Stimulated activated CD4-positive, alpha-beta T cell treated with anti-CD3 and anti-CD28 coated beads, Interleukin-2, amount 100 ng/mL, for 48 hours (primary cell): Measurements from ENCODE around the gene HMOX2.

Experiments
- DNase-seq, 2 donors: peaks; one replicate each; pipeline ENCODE4 v3.0.0-alpha.2; 2020

Gene HMOX2

DNA sequence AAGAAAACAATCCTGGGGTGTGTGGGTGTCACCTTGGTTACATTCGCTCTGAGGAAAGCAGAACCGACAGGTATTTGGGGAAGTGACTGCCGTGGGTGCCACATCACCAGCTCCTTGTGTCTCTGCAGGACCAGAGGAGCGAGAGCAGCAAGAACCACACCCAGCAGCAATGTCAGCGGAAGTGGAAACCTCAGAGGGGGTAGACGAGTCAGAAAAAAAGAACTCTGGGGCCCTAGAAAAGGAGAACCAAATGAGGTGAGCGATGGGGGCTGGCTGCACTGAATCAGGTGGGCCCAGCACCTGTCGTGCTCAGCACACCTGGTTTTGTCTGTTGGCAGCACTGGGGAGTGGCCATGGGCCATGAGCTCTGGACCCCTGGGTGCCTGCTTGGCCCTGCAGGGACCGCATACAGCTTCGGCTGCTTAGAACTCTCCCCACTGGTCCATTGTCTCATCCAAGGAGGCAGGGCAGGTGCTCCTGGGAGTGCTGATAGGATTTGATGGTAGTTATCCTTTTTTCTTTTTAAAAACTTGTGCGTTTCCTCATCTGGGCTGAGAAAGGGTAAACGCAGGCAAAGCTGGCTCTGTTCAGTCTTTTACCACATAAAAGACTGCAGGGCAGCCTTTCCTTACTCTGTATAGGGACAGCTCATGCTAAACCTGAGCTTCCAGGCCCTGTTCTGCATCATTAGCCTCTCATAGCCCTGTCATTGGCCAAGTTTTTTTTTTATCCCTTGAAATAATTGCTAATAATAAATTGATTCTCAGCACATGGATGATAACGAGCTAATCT lies 29.4 kb downstream of the HMOX2 start:
- peak; percentile 36 to 47 for DNase-seq

DNA sequence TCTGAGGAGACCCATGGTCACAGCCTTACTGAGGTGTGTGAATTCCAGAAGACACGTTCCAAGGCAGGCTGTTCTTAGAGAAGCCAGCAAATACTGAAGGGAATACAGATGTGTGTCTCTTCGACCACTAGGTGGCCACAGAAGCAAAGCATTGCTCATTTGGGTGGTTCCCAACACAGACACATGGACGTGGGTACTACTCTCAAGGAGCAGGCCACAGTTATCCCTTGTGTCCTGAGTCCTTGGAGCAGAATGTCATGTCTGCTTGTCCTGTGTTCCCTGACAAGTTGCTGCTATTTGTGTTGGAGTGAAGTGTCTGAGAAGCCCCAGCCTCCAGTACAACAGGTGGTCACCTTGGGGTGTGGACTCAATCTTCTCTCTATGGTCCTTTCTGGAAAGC lies 30.3 kb downstream of the HMOX2 start:
- DNase-seq = peak; percentile 35 to 40

DNA sequence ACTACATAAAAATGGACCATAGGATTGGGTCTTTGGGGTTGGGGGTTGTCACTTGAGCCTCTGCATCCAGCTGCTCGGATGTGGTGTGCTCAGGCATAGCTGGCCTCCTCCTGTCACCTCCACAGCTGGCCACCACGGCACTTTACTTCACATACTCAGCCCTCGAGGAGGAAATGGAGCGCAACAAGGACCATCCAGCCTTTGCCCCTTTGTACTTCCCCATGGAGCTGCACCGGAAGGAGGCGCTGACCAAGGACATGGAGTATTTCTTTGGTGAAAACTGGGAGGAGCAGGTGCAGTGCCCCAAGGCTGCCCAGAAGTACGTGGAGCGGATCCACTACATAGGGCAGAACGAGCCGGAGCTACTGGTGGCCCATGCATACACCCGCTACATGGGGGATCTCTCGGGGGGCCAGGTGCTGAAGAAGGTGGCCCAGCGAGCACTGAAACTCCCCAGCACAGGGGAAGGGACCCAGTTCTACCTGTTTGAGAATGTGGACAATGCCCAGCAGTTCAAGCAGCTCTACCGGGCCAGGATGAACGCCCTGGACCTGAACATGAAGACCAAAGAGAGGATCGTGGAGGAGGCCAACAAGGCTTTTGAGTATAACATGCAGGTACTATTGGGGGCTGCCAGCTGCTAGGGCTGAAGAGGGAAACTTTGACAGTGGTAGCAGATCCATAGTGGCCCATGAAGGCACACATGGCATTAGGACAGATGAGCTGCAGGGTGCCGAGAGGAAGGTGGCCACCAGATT lies 31.6 kb downstream of the HMOX2 start:
- DNase-seq = no peak

DNA sequence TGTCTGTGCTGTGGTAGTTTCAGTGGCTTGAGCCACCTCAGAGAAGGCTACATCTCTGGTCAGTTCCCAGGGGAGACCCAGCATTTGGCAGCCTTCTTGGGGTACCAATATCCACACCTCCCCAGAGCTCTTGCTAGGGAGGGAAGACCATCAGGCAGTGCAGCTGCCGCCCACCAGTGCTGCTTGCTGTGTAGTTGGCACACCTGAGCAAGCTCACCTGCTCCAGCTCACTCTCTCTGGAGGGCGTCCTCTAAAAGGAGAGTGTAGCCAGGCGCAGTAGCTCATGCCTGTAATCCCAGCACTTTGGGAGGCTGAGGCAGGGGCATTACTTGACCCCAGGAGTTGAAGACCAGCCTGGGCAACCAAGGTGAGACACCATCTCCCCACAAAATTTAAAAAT lies 32.6 kb downstream of the HMOX2 start:
- DNase-seq = no peak

DNA sequence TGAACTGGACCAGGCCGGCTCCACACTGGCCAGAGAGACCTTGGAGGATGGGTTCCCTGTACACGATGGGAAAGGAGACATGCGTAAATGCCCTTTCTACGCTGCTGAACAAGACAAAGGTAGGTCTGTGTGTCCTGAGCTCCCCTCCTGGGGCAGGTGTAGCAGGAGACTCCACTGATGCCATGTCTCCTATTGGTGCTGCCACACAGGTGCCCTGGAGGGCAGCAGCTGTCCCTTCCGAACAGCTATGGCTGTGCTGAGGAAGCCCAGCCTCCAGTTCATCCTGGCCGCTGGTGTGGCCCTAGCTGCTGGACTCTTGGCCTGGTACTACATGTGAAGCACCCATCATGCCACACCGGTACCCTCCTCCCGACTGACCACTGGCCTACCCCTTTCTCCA lies 33.2 kb downstream of the HMOX2 start:
- no peak for DNase-seq

DNA sequence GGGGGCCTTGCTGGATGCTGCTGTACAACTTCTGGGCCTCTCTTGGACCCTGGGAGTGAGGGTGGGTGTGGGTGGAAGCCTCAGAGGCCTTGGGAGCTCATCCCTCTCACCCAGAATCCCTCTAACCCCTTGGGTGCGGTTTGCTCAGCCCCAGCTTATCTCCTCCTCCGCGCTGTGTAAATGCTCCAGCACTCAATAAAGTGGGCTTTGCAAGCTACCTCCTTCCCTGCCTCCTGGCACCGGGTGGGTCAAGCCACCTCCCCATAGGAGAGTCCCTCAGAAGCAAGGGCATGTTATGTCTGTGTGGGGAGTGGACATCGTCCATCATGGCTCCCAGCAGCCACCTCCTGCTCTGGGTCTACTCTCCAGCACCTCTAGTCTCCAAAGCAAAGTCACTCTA lies 33.9 kb downstream of the HMOX2 start:
- DNase-seq = no peak

DNA sequence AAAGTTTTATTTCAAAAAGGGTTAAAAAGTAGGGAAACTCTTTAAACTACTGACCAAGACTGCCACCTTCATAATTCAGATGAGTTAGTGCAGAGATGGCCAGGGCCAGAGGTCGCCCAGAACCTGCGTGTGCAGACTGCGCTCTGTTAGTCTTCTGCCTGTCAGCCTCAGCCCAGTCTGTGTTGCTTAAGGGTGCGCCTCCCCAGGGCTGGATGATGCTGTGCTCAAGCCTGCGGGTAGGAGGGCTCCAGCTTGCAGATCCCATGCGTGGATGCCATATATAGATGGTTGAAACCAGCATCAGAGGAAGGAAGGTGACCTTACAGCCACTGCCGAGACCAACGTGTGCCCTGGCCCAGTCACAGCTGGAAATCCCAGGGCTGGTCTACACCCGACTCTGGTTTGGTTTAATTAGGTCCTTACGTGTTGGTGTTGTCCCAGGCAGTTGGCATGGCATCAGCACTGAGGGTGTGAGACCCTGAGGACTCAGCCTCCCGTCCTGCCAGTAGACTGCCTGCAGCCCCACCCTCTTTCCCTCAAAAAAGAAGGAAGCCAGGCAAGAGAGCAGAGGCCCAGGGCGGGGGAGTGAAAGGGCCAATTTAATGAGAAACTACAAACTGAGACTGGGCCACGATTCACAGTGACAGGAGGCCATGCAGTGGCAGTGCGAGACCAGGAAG lies 34.7 kb downstream of the HMOX2 start:
- DNase-seq = no peak

DNA sequence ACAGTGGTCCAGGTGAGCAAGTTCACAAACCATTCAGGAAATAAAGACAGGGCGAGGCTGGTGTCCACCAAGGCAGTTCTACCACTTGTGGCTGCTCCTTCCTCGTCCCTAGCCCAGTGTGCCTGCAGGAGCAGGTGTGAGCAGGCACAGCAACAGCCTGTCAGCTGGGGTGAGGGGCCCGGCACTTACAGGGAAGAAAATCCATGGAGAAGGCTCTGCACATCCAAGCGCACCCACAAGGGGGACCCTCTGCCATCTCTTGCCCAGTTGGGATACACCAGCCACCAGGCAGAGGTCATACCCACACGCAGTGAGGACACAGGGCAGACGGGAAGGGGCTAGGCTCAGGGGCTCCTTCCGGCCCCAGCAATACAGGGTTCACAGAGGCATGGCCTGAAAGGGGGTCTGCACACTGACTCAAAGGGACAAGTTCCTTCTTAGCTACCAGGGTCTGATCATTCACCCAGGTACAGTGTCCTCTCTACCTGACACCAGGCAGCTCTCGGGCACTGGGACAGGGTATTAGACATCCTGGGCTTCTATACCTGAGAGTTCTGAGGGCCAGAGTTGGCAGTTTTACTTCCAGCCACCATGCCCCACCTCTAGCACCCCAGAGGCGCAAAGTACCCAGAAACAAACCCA lies 35.4 kb downstream of the HMOX2 start:
- no peak for DNase-seq

DNA sequence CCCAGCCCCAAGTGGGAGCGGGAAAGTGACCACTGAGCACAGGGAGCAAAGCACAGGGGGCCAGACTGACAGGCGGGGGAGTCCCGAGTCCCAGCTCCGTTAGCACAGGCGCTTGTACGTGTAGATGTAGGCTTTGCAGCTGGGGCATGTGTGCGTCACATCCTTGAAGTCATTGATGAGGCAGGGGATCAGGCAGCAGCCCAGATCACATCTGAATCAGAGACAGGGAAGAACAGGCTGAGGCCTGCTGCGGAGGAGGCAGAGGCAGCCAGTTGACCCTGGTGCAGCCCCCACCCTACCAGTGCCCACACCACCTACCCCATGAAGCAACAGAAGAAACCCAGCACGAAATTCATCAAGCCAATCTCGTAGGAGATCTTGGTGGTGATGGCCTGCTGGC lies 36.3 kb downstream of the HMOX2 start:
- DNase-seq = no peak

DNA sequence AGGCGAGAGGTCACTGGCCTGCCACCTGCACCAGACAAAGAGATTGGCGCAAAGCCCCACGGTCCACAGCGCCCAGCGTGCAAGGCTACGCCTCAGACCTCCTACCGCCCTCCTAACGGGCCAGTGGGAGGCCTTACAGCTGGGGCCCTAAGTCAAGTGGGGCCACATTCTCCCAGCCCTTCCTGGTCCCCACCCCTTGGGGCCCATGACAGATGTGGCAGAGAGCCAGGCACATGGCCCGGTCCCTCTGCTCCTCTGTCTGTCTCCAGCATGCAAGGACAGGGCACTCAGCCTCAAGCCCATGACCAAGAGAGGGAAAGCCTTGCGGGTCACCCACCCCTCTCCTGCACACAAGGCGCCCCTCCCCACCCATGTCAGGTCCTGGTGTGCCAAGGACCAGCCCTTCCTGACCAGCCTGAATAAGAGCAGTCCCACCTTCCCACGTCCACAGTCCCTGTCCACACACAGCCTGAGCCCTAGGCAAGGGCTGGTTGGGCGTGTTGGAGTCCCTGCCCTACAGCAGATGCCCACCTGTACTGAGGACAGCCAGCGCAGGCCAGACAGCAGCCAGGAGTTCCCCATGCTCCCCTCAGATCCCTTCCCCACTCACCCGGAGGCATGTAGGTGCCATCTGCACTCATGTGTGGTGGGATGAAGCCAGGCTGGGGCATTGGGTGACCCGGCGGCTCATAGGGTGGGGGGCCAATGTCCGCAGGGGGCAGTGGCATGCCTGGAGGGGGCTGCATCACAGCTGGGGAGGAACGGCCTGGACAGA lies 37.1 kb downstream of the HMOX2 start:
- DNase-seq = no peak

DNA sequence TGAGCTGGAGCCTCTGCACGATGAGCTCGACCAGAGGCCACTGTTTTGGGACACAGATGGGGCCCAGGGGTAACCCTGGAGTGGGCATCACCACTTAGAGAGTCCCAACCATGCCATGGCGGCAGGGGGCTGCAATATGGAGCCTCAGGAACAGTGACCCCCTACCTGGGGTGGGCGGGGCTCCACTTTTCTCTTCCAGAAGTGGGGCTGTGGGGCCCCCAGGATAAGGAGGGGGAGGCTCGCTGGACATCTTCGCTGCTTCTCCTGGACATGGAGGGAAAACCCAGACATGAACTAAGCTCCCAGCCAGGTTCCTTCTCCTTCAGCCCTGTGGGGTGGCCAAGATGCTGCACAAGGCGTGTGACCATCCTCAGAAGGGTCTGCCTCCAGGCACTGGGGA lies 37.7 kb downstream of the HMOX2 start:
- DNase-seq = no peak

DNA sequence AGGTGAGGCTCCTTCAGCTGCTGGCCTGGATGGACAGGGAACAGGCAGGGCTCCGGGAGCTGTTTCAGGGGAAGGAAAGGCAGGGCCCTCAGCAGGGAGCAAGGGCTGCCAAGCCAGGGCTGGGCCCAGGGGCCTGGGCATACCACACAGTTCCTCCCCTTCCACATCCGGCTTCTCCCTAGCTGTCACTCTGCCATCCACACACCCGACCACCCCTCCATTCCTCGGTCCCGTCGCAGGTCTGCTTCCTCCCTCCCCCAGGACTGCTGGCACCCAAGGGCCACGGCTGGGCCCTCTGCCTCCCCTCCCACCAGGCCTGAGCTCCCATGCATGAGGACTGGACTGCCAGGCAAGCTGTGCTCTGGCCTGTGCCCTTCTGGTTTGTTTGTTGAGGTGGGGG lies 38.4 kb downstream of the HMOX2 start:
- no peak for DNase-seq

DNA sequence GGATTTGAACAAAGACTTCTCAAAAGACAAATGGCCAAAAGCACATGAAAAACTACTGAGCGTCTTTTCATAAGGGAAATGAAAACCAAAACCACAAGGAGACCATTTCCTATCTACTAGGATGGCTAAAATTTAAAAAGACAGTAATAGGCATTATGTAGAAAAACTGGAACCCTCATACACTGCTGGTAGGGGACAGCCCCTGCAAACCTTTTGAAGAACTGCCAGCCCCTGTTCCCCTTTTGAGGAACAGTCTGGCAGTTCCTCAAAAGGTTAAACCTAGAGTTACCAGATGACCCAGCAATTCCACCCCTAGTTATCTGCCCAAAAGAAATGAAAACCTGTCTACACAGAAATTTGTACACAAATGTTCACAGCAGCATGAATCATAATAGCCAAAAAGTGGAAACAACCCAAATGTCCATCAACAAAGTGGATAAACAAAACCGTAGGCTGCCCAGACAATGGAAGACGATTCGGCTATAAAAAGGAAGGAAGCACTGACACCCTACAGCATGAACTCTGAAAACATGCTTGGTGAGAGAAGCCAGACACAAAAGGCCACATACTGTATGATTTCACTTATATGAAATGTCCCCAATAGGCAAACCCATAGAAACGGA lies 39.5 kb downstream of the HMOX2 start:
- no peak for DNase-seq

DNA sequence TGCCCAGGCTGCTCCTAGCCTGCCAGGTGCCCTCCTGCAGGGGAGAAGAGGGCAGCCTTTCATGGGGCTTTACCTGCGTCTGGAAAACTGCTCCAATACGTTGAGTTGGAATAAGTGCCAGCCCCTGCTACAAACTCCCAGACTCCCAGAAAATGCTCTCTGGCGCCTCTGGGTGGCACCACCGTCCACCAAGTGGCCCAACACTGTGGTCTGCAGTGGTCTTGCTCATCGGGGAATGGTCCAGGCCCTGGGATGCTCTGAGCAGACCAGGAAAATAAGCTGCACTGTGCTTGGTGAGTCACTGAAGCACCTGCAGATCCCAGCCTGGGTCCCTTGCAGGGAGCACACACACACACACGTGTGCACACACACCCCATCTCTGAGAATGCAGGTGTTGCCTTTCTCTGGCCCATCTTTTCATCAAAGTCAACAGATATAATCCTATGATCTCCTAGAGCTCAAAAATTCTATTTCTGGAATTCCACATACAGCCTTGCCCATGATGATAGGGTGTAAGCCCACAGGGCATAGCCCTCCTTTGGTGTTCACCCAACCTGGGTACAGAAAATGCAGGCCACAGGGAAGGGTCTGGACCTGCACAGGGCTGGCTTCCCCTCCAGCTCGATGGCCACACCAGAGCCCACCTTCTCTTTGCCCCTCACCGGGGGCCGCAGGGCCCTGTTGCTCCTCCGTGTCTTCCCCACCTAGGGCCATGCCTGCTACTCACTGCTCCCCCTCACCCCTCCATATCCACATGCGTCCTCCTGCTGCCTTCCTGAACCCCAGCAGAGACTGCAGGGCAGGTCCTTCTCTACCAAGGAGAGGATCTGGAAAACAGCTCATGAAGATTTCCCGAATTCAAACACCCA lies 41.8 kb downstream of the HMOX2 start:
- no peak for DNase-seq

DNA sequence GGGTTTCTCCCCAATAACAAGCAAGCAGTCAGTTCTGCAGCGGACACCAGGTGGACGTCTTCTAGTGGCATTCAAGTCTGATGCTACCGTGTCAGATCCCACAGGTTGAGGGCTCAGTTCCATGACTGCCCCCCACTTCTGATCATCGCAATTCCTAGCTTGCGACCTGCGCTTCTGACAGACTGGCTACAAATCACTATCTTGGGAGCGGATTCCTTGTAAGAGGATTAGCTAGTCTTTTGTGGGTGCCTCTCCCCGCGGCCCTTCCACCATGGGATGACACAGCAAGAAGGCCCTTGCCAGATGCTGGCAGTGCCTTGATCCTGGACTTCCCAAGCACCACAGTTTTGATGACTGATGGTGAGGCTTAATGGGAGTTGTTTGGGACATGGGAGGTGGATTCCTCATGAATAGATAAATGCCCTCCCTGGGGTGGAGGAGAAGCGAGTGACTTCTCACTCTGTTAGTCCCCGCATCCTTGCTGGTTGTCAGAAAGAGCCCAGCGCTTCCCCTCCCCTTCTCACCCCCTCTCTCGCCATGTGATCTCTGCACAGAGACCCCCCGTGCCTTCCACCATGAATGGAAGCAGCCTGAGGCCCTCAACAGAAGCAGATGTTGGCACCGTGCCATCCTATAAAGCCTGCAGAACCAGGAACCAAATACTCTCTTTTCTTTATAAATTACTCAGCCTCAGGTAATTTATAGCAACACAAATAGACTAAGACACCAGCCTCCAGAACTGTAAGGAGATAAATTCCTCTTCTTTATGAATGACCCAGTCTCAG lies 43.3 kb downstream of the HMOX2 start:
- DNase-seq = no peak

DNA sequence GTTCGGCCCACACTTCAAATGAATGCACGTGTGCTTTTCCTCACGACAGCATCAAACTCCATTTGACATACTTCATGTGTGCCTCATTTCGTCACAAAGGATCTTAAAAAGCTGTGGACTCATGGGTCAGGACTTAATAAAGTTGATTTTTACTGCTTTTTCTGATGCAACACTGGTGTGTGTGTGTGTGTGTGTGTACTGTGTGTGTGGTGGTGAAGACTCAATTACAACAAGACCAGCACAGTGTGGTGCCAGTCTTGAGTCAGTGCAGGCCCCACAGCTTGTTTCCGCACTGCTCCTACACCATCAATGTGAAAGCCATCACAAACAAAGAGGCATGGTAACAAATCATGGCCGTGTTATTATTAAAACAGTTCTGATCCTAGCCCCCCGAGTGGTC lies 44.7 kb downstream of the HMOX2 start:
- DNase-seq = no peak

DNA sequence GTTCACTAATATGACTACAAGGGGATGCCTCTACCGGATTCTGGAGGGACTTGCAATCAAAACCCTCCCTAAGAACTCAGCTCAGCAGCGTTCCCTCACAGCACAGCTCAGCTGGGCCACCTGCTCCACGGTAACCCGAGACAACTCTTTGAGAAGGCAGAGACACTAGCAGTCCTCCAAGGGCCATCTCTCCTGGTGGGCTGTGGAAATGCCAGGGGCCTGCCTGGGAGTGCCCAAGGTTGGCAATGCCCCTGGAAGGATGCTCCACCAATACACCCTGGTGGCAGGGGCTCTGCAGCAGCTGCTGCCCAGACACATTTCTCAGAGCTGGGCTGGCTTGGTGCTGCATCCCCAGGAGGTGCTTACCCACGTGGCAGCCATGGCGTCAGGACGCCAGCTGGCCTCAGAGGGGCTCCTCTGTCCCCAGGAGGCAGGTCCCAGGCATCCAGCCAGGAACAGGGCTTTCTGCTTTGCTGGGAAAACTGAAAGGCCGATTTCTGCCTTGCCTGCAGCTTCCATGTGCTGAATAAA lies 45.9 kb downstream of the HMOX2 start:
- no peak for DNase-seq

DNA sequence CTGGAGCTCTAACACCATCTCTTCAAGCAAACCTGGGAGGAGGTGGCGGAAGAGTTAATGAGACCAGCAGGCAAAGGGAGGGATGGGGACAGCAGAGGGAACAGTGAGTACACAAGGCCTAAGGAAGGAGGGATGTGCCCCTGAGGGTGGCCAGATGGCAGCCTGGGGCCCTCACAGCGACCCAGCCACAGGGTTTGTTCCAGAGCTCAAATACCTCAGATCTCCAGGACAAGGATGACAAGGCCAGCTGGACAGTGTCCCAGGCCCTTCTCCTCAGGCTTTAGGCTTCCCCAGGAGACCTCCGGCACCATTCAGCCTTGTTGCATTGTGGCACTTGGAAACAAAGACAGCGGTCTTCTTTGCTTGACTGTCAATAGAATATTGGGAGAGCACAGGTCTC lies 47.5 kb downstream of the HMOX2 start:
- DNase-seq = no peak

DNA sequence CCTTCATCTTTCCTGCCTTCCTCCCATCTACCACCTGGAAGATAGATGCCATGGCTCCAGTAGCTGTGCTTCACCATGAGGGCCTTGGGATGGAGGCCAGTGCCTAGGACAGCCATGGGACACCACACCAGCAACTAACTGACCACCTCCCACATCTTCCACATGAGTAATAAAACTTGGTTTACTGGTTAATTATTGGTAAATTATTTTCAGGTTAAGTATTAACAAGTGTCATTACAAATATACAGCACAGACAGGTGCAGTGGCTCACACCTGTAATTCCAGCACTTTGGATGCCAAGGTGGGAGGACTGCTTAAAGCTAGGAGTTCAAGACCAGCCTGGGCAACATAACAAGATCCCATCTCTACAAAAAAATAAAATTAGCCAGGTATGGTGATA lies 48.4 kb downstream of the HMOX2 start:
- no peak for DNase-seq

DNA sequence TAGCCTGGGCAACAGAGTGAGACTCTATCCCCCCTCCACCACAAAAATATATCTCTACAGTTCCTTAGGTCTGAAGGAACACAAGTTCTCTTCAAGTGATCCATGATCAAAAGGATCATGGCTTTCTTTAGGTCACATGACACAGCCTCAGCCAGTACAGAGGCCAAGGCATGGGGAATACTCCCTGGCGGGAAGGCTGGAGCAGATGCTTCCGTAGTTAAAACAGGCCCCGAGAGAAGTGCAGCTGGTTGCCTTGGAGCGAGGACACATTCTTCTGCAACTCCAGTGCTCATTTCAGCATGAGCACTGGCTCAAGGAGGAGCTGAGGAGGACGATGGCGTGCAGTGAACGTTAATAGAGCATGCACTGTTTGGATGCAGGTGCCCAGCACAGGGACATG lies 48.9 kb downstream of the HMOX2 start:
- DNase-seq = no peak
